ENCODE measurements around the gene PTPRG.

The PTPRG gene

GRCh38 chr3:61956236-61956635, 394.9 kb downstream of the PTPRG start:
- H3K36me3 ChIP-seq (ENCODE audit: control insufficient read depth, insufficient read depth, low read length) = no peaks in the 10 kb centered on the region
- DNase-seq (ENCODE audit: extremely low read depth, insufficient read length) = no peak
- H3K27me3 ChIP-seq (replicated peaks; ENCODE audit: control insufficient read depth, insufficient read depth, low read length) = no peaks in the 10 kb centered on the region; the same call in 1 of the 2 replicates
- H3K4me3 ChIP-seq (replicated peaks; ENCODE audit: low read depth, low read length) = no peak overlapping the region
- no peak for TF ChIP-seq CTCF (IDR thresholded peaks at IDR 0.05; ENCODE audit: insufficient read depth, low read length, poor library complexity, severe bottlenecking)

- H3K36me3 ChIP-seq (ENCODE audit: control insufficient read depth, insufficient read depth, low read length) = no peaks in the 10 kb centered on the region
- no peak for DNase-seq (ENCODE audit: extremely low read depth, insufficient read length)
- no peaks in the 10 kb centered on the region; the same call in 1 of the 2 replicates for H3K27me3 ChIP-seq (replicated peaks; ENCODE audit: control insufficient read depth, insufficient read depth, low read length)
Measured at GRCh38 chr3:61957259-61957658, 395.9 kb downstream of the PTPRG start.

GRCh38 chr3:61960976-61961375, 399.6 kb downstream of the PTPRG start:
- no peaks in the 10 kb centered on the region; the same call in 1 of the 2 replicates for H3K27me3 ChIP-seq (replicated peaks; ENCODE audit: control insufficient read depth, insufficient read depth, low read length)
- no peak for TF ChIP-seq CTCF (IDR thresholded peaks at IDR 0.05; ENCODE audit: insufficient read depth, low read length, poor library complexity, severe bottlenecking)
- H3K36me3 ChIP-seq (ENCODE audit: control insufficient read depth, insufficient read depth, low read length) = no peaks in the 10 kb centered on the region

More at GRCh38 chr3:61957259-61957658, 395.9 kb downstream of the PTPRG start:
- no peak for TF ChIP-seq CTCF (IDR thresholded peaks at IDR 0.05; ENCODE audit: insufficient read depth, low read length, poor library complexity, severe bottlenecking)
- no peak overlapping the region for H3K4me3 ChIP-seq (replicated peaks; ENCODE audit: low read depth, low read length)

GRCh38 chr3:61961900-61962299, 400.5 kb downstream of the PTPRG start:
- H3K27me3 ChIP-seq (replicated peaks; ENCODE audit: control insufficient read depth, insufficient read depth, low read length) = no peaks in the 10 kb centered on the region; the same call in 1 of the 2 replicates
- H3K4me3 ChIP-seq (replicated peaks; ENCODE audit: low read depth, low read length) = no peak overlapping the region
- H3K36me3 ChIP-seq (ENCODE audit: control insufficient read depth, insufficient read depth, low read length) = no peaks in the 10 kb centered on the region
- DNase-seq (ENCODE audit: extremely low read depth, insufficient read length) = no peak
- no peak for TF ChIP-seq CTCF (IDR thresholded peaks at IDR 0.05; ENCODE audit: insufficient read depth, low read length, poor library complexity, severe bottlenecking)

More at GRCh38 chr3:61960976-61961375, 399.6 kb downstream of the PTPRG start:
- no peak for DNase-seq (ENCODE audit: extremely low read depth, insufficient read length)
- no peak overlapping the region for H3K4me3 ChIP-seq (replicated peaks; ENCODE audit: low read depth, low read length)

- no peaks in the 10 kb centered on the region for H3K36me3 ChIP-seq (ENCODE audit: control insufficient read depth, insufficient read depth, low read length)
- no peak overlapping the region for H3K4me3 ChIP-seq (replicated peaks; ENCODE audit: low read depth, low read length)
- H3K27me3 ChIP-seq (replicated peaks; ENCODE audit: control insufficient read depth, insufficient read depth, low read length) = no peaks in the 10 kb centered on the region
- DNase-seq (ENCODE audit: extremely low read depth, insufficient read length) = no peak
- no peak for TF ChIP-seq CTCF (IDR thresholded peaks at IDR 0.05; ENCODE audit: insufficient read depth, low read length, poor library complexity, severe bottlenecking)
Measured at GRCh38 chr3:61964566-61964965, 403.2 kb downstream of the PTPRG start.

GRCh38 chr3:61965770-61966131, 404.4 kb downstream of the PTPRG start:
- Histone ChIP-seq H3K4me3 (replicated peaks; ENCODE audit: low read depth, low read length) (no peak overlapping the region), H3K27me3 (replicated peaks; ENCODE audit: control insufficient read depth, insufficient read depth, low read length) (no peaks in the 10 kb centered on the region), H3K36me3 (ENCODE audit: control insufficient read depth, insufficient read depth, low read length) (no peaks in the 10 kb centered on the region)
- TF ChIP-seq CTCF (IDR thresholded peaks at IDR 0.05; ENCODE audit: insufficient read depth, low read length, poor library complexity, severe bottlenecking) = no peak
- DNase-seq (ENCODE audit: extremely low read depth, insufficient read length) = no peak
